GM23338 (cell line): ENCODE measurements around the gene SLC3A2. TPM values are rescaled to one million over a fixed set of nuclear protein-coding genes. Genes with fewer than 3 reads are reported as not detected.

ENCODE experiments used
- ATAC-seq: fragments of 200-7000 bp; cut with Tn5 transposase; 3 replicates; pipeline ENCODE4 v1.9.1; 2020
- DNase-seq: peaks from one replicate; pipeline ENCODE4 v3.0.0-alpha.2; 2015; ENCODE audit warnings: low spot score
- H2AFZ ChIP-seq: fragments of 200-600 bp; sonication (generic); 2 replicates; pipeline ENCODE4 v1.8.0; 2016; ENCODE audit warnings: antibody characterized with exemption, mild to moderate bottlenecking, moderate library complexity
- H3F3A ChIP-seq: fragments of 200-600 bp; sonication (generic); replicated peaks from 2 replicates; pipeline ENCODE4 v1.8.0; 2017; ENCODE audit warnings: antibody characterized with exemption, mixed run types, low read depth
- H3K27ac ChIP-seq: fragments of 200-600 bp; sonication (generic); 2 replicates; pipeline ENCODE4 v1.6.1; 2016; ENCODE audit warnings: low read depth
- H3K27me3 ChIP-seq: fragments of 200-600 bp; sonication (generic); 2 replicates; pipeline ENCODE4 v1.8.0; 2016; ENCODE audit warnings: mild to moderate bottlenecking, mixed run types, moderate library complexity; ENCODE audit not compliant: insufficient read depth
- H3K36me3 ChIP-seq: fragments of 200-600 bp; sonication (generic); 2 replicates; pipeline ENCODE4 v1.8.0; 2016; ENCODE audit warnings: mild to moderate bottlenecking; ENCODE audit not compliant: insufficient read depth
- H3K4me1 ChIP-seq: fragments of 200-600 bp; sonication (generic); 2 replicates; pipeline ENCODE4 v1.8.0; 2016; ENCODE audit warnings: mild to moderate bottlenecking, moderate library complexity; ENCODE audit not compliant: insufficient read depth
- H3K4me2 ChIP-seq: fragments of 200-600 bp; sonication (generic); 2 replicates; pipeline ENCODE4 v1.7.1; 2017; ENCODE audit warnings: mixed run types
- H3K4me3 ChIP-seq: fragments of 200-600 bp; sonication (generic); 2 replicates; pipeline ENCODE4 v1.6.1; 2016; ENCODE audit warnings: mixed run types
- H3K79me2 ChIP-seq: fragments of 200-600 bp; sonication (generic); replicated peaks from 2 replicates; pipeline ENCODE4 v1.8.0; 2017; ENCODE audit warnings: mild to moderate bottlenecking; ENCODE audit not compliant: insufficient read depth
- H3K9me2 ChIP-seq: fragments of 200-600 bp; sonication (generic); 2 replicates; pipeline ENCODE4 v1.8.0; 2017; ENCODE audit not compliant: insufficient read depth
- H4K20me1 ChIP-seq: fragments of 200-600 bp; sonication (generic); replicated peaks from 2 replicates; pipeline ENCODE4 v1.8.0; 2017; ENCODE audit warnings: mild to moderate bottlenecking; ENCODE audit not compliant: insufficient read depth
- H3K27ac Mint-ChIP-seq: 2 replicates; pipeline ENCODE4 v1.8.0; 2020; ENCODE audit warnings: inconsistent platforms, mild to moderate bottlenecking, moderate library complexity, mixed read lengths
- H3K27me3 Mint-ChIP-seq: 3 replicates; pipeline ENCODE4 v1.8.0; 2022; ENCODE audit warnings: low read depth, mild to moderate bottlenecking, moderate library complexity, mixed read lengths, inconsistent platforms; ENCODE audit not compliant: insufficient read depth, poor library complexity
- H3K36me3 Mint-ChIP-seq: 3 replicates; pipeline ENCODE4 v1.8.0; 2021; ENCODE audit warnings: low read depth, mild to moderate bottlenecking, inconsistent platforms, moderate library complexity, mixed read lengths
- H3K4me1 Mint-ChIP-seq: 3 replicates; pipeline ENCODE4 v1.8.0; 2020; ENCODE audit warnings: mild to moderate bottlenecking, inconsistent platforms, mixed read lengths
- H3K4me3 Mint-ChIP-seq: 3 replicates; pipeline ENCODE4 v1.8.0; 2021; ENCODE audit warnings: moderate library complexity, mild to moderate bottlenecking, inconsistent platforms, mixed read lengths
- H3K9me3 Mint-ChIP-seq: 3 replicates; pipeline ENCODE4 v1.8.0; 2020; ENCODE audit warnings: moderate library complexity, mild to moderate bottlenecking, inconsistent platforms, mixed read lengths
- CREB1 ChIP-seq: fragments of 250-450 bp; sonication (Bioruptor Pico); IDR thresholded peaks from 2 replicates; pipeline ENCODE4 v1.5.0; 2020; ENCODE audit warnings: low read depth, mild to moderate bottlenecking, moderate library complexity
- CTCF ChIP-seq, 2 experiments: fragments of 200-600 bp in 1 of 2; sonication (generic) in 1 of 2; conservative IDR thresholded peaks; 2 replicates each; pipeline versions ENCODE4 v1.5.1 to v1.6.1; 2016 to 2017; ENCODE audit warnings: antibody characterized with exemption in 2 of 2, low read depth in 2 of 2, mild to moderate bottlenecking in 2 of 2, moderate library complexity in 1 of 2
- EZH2phosphoT487 ChIP-seq: fragments of 200-600 bp; sonication (generic); IDR thresholded peaks from one replicate; pipeline ENCODE4 v1.8.1; 2018; ENCODE audit warnings: antibody characterized with exemption; ENCODE audit not compliant: unreplicated experiment
- NANOG ChIP-seq: IDR thresholded peaks from 2 replicates; pipeline ENCODE4 v1.6.1; 2016; ENCODE audit warnings: antibody characterized with exemption, borderline replicate concordance
- ZNF114 ChIP-seq: fragments of 250-450 bp; sonication (Bioruptor Pico); IDR thresholded peaks from 2 replicates; pipeline ENCODE4 v1.5.0; 2020; ENCODE audit warnings: mild to moderate bottlenecking, moderate library complexity
- ZNF462 ChIP-seq: fragments of 250-450 bp; sonication (Bioruptor Pico); IDR thresholded peaks from 2 replicates; pipeline ENCODE4 v1.5.0; 2020; ENCODE audit warnings: mild to moderate bottlenecking, moderate library complexity
- polyA plus RNA-seq: library from polyadenylated mRNA; unstranded; fragments of >200 nt; fragmentation: Nextera tagmentation; extraction: Ambion mirVana; gene quantifications from 2 replicates; pipeline ENCODE4 v1.2.1, GENCODE V29; 2016
- total RNA-seq: library from RNA; depleted of rRNA; stranded (reverse); fragments of >200 nt; shearing (Covaris generic); gene quantifications from 2 replicates; pipeline ENCODE4 v1.2.3, GENCODE V29; 2014
- TF ChIP-seq, protein P1 (sequence below): IDR thresholded peaks from 2 replicates; pipeline ENCODE4 v1.6.1; 2016; ENCODE audit warnings: antibody characterized with exemption

Gene SLC3A2
- total and polyA plus RNA-seq, 2 experiments from 2014 or later, result 240 to 425 TPM

GRCh38 chr11:62897311-62897710 lies 16.6 kb downstream of the SLC3A2 start:
- no peaks in the 10 kb centered on the region for H3K27me3 ChIP-seq
- H3K4me1 ChIP-seq, result peaks cover 9% of the 10 kb centered on the region
- peak overlapping the region; percentile 69; the same call in 1 of the 2 replicates for H2AFZ ChIP-seq
- Mint-ChIP-seq H3K27ac (no peak overlapping the region), H3K27me3 (peaks cover 7% of the 10 kb centered on the region), H3K9me3 (no peaks in the 10 kb centered on the region; the same call in 2 of the 3 replicates), H3K4me1 (peaks cover 11% of the 10 kb centered on the region), H3K4me3 (no peak overlapping the region), H3K36me3 (no peaks in the 10 kb centered on the region)
- peak overlapping the region; percentile 66 for H3K4me2 ChIP-seq
- ATAC-seq (peak; percentile 42), DNase-seq (no peak)
- TF ChIP-seq, protein P1, sequence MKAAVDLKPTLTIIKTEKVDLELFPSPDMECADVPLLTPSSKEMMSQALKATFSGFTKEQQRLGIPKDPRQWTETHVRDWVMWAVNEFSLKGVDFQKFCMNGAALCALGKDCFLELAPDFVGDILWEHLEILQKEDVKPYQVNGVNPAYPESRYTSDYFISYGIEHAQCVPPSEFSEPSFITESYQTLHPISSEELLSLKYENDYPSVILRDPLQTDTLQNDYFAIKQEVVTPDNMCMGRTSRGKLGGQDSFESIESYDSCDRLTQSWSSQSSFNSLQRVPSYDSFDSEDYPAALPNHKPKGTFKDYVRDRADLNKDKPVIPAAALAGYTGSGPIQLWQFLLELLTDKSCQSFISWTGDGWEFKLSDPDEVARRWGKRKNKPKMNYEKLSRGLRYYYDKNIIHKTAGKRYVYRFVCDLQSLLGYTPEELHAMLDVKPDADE, result no peak
- TF ChIP-seq NANOG, result no peak
- no peak for TF ChIP-seq CTCF (conservative IDR thresholded peaks at IDR 0.05; ENCODE audit: low read depth in 2 of 2)
- TF ChIP-seq CREB1 (CRISPR knock-in tag), result no peak
- no peak for TF ChIP-seq ZNF114 (CRISPR knock-in tag)
- no peak for TF ChIP-seq ZNF462
- no peak for TF ChIP-seq EZH2phosphoT487
- no peaks in the 10 kb centered on the region for H3K36me3 ChIP-seq
- no peaks in the 10 kb centered on the region for H3K9me2 ChIP-seq
- peak overlapping the region; percentile 83; the same call in 1 of the 2 replicates for H3K27ac ChIP-seq
- H3K79me2 ChIP-seq, result no peaks in the 10 kb centered on the region
- H3F3A ChIP-seq, result peaks cover 6% of the 10 kb centered on the region; the same call in 1 of the 2 replicates
- no peaks in the 10 kb centered on the region for H4K20me1 ChIP-seq
- 0 out of 2 replicates have a peak overlapping the region, but pooled peaks have one; percentile 18 for H3K4me3 ChIP-seq
